GM12864 (cell line): ENCODE measurements around the gene HOMER2.

Experiments used
- DNase-seq: peaks from one replicate; pipeline ENCODE4 v3.0.0-alpha.2; 2011; ENCODE audit warnings: low read depth
- H3K4me3 ChIP-seq: 2 replicates; pipeline ENCODE4 v1.5.1; 2011; ENCODE audit warnings: mild to moderate bottlenecking, low read depth, low read length, control low read depth
- TF ChIP-seq, protein P1 (sequence below): IDR thresholded peaks from 2 replicates; pipeline ENCODE4 v1.5.1; 2011; ENCODE audit warnings: low read depth, mild to moderate bottlenecking, moderate library complexity, low read length, control low read depth, inconsistent platforms; ENCODE audit errors: missing control alignments

Gene HOMER2

DNA sequence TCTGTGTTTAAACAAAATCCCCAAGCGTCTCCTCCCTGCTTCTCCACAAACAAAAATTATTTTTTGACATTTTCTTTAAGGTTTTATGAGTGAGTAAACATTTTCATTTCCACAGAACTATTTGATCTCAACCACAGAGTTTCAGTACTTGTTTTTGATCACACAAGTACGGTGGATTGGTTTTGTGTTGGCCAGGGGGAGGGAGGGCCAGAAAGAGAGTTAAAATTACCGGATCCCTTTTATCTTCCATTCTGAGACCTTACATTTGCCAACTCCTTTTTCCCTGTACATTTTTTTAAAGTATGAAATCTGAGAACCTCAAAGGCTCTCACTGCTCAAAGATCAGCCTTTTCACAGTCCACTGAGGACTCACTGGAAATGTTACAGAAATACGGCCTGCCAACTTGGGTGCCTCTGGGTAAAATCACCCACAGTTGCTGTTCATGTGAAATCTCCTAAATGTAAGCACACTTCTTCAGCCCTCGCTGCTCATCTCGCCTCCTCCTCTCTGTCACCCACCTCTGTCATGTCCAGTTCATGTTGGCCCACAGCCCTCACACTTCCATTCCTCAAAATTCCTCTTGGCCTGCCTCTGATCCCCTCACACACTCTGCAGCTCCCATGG lies 1.7 kb downstream of the HOMER2 start:
- H3K4me3 ChIP-seq, result no peak overlapping the region
- peak; percentile 22 for DNase-seq
- TF ChIP-seq, protein P1, sequence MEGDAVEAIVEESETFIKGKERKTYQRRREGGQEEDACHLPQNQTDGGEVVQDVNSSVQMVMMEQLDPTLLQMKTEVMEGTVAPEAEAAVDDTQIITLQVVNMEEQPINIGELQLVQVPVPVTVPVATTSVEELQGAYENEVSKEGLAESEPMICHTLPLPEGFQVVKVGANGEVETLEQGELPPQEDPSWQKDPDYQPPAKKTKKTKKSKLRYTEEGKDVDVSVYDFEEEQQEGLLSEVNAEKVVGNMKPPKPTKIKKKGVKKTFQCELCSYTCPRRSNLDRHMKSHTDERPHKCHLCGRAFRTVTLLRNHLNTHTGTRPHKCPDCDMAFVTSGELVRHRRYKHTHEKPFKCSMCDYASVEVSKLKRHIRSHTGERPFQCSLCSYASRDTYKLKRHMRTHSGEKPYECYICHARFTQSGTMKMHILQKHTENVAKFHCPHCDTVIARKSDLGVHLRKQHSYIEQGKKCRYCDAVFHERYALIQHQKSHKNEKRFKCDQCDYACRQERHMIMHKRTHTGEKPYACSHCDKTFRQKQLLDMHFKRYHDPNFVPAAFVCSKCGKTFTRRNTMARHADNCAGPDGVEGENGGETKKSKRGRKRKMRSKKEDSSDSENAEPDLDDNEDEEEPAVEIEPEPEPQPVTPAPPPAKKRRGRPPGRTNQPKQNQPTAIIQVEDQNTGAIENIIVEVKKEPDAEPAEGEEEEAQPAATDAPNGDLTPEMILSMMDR, result no peak

DNA sequence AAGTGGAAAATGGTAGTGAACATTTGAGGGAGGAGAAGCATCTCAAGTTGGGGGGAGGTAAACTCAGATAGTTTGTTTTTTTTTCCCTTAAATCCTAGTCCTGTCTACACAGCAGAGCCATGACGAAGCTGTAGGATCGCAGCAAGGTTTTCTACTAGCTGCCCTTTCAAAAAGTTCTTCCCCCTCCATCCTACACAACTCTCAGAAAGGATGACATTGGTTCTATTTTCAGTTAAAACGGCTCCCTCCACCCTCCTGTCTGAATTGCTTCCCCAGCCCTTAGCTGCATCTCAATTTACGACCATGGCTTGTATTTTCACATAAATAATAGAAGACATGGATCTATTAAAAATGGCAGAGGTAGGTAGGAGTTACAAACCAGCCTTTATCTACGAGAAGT lies 2.2 kb downstream of the HOMER2 start:
- DNase-seq, result no peak
- TF ChIP-seq, protein P1, result no peak
- no peak overlapping the region for H3K4me3 ChIP-seq

DNA sequence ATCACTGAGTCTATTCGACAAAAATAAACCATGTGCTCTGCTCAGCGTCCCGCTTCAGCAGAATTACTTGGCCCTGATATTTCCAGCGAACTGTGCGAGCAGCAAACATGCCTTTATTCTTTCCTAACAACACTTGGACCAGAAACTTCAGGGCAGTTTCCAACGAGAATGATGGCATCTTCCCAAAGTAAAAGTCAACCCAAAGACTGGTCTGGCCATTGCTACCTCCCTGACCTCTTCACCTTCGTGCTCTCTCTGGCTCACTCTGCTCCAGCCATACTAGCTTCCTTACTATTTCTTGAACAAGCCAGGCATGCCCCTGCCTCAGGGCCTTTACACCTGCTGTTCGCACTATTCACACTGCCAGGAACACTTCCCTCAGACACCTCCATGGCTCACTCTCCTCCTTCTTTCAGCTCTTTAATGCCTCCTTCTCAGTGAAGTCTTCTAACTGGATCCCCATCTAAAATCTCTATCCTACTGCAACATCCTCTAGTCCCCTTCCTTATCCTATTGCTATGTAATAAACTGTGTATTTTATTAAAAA lies 6.3 kb downstream of the HOMER2 start:
- H3K4me3 ChIP-seq, result no peak overlapping the region
- no peak for DNase-seq
- TF ChIP-seq, protein P1, result no peak

DNA sequence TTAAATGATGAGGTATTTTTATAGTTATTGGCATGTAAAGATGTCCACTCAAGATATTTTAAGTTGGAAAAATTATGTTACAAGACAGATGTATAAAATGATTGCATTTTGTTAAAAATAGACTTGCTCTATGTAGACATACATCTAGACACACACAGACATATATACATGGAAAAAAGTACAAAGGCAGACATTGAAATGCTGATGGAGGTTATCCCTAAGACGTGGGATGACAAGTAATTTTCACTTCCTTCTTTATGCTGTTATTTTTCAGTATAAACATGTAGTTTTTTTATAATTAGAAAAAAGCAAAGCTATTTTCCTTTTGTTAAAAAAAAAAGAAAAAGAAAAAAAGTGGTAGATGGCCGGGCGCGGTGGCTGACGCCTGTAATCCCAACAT lies 7.2 kb downstream of the HOMER2 start:
- TF ChIP-seq, protein P1, result no peak
- H3K4me3 ChIP-seq, result no peak overlapping the region
- no peak for DNase-seq

DNA sequence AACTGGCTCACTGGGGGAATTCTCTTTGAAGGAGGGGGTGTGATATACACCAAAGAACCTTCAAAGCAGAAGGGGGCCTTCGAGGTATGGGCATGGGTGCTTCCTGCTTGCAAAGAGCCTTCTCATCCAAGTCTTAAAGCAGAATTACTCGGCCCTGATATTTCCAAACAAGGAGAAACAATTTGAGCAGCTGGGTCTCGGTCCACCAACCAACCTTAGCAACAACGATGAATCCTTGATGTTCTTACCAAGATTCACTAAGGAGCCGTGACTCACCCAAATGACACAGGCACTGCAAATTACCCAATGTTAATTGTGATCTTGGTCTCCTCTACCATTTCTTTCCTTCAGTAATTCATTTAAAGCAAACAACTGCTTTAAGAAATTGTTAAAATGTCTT lies 7.7 kb downstream of the HOMER2 start:
- TF ChIP-seq, protein P1, result no peak
- no peak for DNase-seq

DNA sequence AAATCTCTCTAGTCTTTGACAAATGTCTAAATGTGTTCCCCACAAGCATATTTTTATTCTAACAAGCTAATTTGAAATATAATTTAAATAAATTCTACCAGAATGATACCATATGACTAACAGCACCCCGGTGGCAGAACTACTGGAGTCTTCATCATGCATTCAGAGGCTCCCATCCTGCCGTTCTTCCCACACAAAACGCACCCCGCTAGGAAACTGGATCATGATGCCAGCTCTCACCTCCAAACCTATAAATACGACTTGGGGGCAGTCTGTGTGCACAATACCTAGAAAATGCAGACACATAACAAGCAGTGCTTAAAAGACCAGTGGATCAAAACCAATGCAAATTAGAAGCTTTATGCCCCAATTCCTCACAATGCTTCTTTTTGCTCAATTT lies 8.5 kb downstream of the HOMER2 start:
- no peak overlapping the region for H3K4me3 ChIP-seq
- TF ChIP-seq, protein P1, result no peak

More for the DNA sequence above, 7.7 kb downstream of the HOMER2 start:
- no peak overlapping the region for H3K4me3 ChIP-seq

DNA sequence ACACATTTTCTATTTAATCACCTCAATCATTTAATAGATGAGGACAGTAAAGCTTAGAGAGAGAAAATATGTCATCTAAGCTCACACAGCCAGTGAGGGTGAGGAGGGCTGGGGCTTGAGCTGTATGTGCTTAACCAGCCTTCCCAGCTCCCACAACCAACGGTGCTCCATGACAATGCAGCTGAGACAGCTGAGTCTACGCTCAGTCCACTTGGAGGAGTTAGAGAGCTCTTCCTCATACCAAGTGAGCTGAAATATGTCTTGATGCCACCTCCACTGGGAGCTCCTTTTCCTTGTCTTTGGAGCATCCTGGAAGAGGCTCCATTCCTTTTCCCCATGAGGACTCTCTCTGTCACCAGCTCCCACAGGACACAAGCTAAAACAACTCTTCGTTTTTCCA lies 9.3 kb downstream of the HOMER2 start:
- H3K4me3 ChIP-seq, result no peak overlapping the region
- DNase-seq, result no peak
- TF ChIP-seq, protein P1, result no peak

More for the DNA sequence above, 8.5 kb downstream of the HOMER2 start:
- DNase-seq, result no peak
